ENCODE data around the gene PRKCE.

The PRKCE gene

GRCh38 chr2:45935791-45936622 is 284.5 kb downstream of the PRKCE start:
- peak; percentile 46 for DNase-seq (ENCODE audit: insufficient read length)
- FAIRE-seq, result no peak
- no peak for TF ChIP-seq POLR2AphosphoS5 (IDR thresholded peaks at IDR 0.05; ENCODE audit: low read depth, low read length)
- TF ChIP-seq TAF1 (IDR thresholded peaks at IDR 0.05; ENCODE audit: borderline replicate concordance, low read depth, low read length), result no peak
- TF ChIP-seq POLR2A (IDR thresholded peaks at IDR 0.05; ENCODE audit: low read depth, low read length), result no peak

- no peak for TF ChIP-seq POLR2A (IDR thresholded peaks at IDR 0.05; ENCODE audit: low read depth, low read length)
- no peak for TF ChIP-seq TAF1 (IDR thresholded peaks at IDR 0.05; ENCODE audit: borderline replicate concordance, low read depth, low read length)
- TF ChIP-seq POLR2AphosphoS5 (IDR thresholded peaks at IDR 0.05; ENCODE audit: low read depth, low read length), result no peak
- FAIRE-seq (no peak), DNase-seq (ENCODE audit: insufficient read length) (no peak)
Measured at GRCh38 chr2:45936623-45936979, 285.1 kb downstream of the PRKCE start.

- FAIRE-seq (no peak), DNase-seq (ENCODE audit: insufficient read length) (no peak)
- TF ChIP-seq POLR2A (IDR thresholded peaks at IDR 0.05; ENCODE audit: low read depth, low read length) (no peak), TAF1 (IDR thresholded peaks at IDR 0.05; ENCODE audit: borderline replicate concordance, low read depth, low read length) (no peak), POLR2AphosphoS5 (IDR thresholded peaks at IDR 0.05; ENCODE audit: low read depth, low read length) (no peak)
Measured at GRCh38 chr2:45937990-45938389, 286.5 kb downstream of the PRKCE start.

GRCh38 chr2:45938649-45939511 is 287.4 kb downstream of the PRKCE start:
- no peak for FAIRE-seq
- DNase-seq (ENCODE audit: insufficient read length), result no peak
- TF ChIP-seq POLR2AphosphoS5 (IDR thresholded peaks at IDR 0.05; ENCODE audit: low read depth, low read length), result no peak
- no peak for TF ChIP-seq POLR2A (IDR thresholded peaks at IDR 0.05; ENCODE audit: low read depth, low read length)
- TF ChIP-seq TAF1 (IDR thresholded peaks at IDR 0.05; ENCODE audit: borderline replicate concordance, low read depth, low read length), result no peak

GRCh38 chr2:45941531-45942236 is 290.2 kb downstream of the PRKCE start:
- FAIRE-seq (no peak), DNase-seq (ENCODE audit: insufficient read length) (no peak)
- TF ChIP-seq TAF1 (IDR thresholded peaks at IDR 0.05; ENCODE audit: borderline replicate concordance, low read depth, low read length) (no peak), POLR2A (IDR thresholded peaks at IDR 0.05; ENCODE audit: low read depth, low read length) (no peak), POLR2AphosphoS5 (IDR thresholded peaks at IDR 0.05; ENCODE audit: low read depth, low read length) (no peak)

GRCh38 chr2:45942237-45942738 is 290.8 kb downstream of the PRKCE start:
- TF ChIP-seq POLR2A (IDR thresholded peaks at IDR 0.05; ENCODE audit: low read depth, low read length), result no peak
- TF ChIP-seq POLR2AphosphoS5 (IDR thresholded peaks at IDR 0.05; ENCODE audit: low read depth, low read length), result no peak
- no peak for TF ChIP-seq TAF1 (IDR thresholded peaks at IDR 0.05; ENCODE audit: borderline replicate concordance, low read depth, low read length)
- DNase-seq (ENCODE audit: insufficient read length), result no peak
- no peak for FAIRE-seq

GRCh38 chr2:45943219-45944044 is 292.0 kb downstream of the PRKCE start:
- no peak for DNase-seq (ENCODE audit: insufficient read length)
- FAIRE-seq, result no peak
- no peak for TF ChIP-seq TAF1 (IDR thresholded peaks at IDR 0.05; ENCODE audit: borderline replicate concordance, low read depth, low read length)
- no peak for TF ChIP-seq POLR2A (IDR thresholded peaks at IDR 0.05; ENCODE audit: low read depth, low read length)
- TF ChIP-seq POLR2AphosphoS5 (IDR thresholded peaks at IDR 0.05; ENCODE audit: low read depth, low read length), result no peak

GRCh38 chr2:45944074-45944473 is 292.6 kb downstream of the PRKCE start:
- FAIRE-seq, result no peak
- TF ChIP-seq POLR2AphosphoS5 (IDR thresholded peaks at IDR 0.05; ENCODE audit: low read depth, low read length) (no peak), POLR2A (IDR thresholded peaks at IDR 0.05; ENCODE audit: low read depth, low read length) (no peak), TAF1 (IDR thresholded peaks at IDR 0.05; ENCODE audit: borderline replicate concordance, low read depth, low read length) (no peak)
- no peak for DNase-seq (ENCODE audit: insufficient read length)

- FAIRE-seq, result no peak
- DNase-seq (ENCODE audit: insufficient read length), result no peak
- TF ChIP-seq POLR2AphosphoS5 (IDR thresholded peaks at IDR 0.05; ENCODE audit: low read depth, low read length) (no peak), TAF1 (IDR thresholded peaks at IDR 0.05; ENCODE audit: borderline replicate concordance, low read depth, low read length) (no peak), POLR2A (IDR thresholded peaks at IDR 0.05; ENCODE audit: low read depth, low read length) (no peak)
Measured at GRCh38 chr2:45945302-45945717, 293.8 kb downstream of the PRKCE start.

GRCh38 chr2:45946023-45946422 is 294.5 kb downstream of the PRKCE start:
- TF ChIP-seq POLR2A (IDR thresholded peaks at IDR 0.05; ENCODE audit: low read depth, low read length) (no peak), POLR2AphosphoS5 (IDR thresholded peaks at IDR 0.05; ENCODE audit: low read depth, low read length) (no peak), TAF1 (IDR thresholded peaks at IDR 0.05; ENCODE audit: borderline replicate concordance, low read depth, low read length) (no peak)
- no peak for DNase-seq (ENCODE audit: insufficient read length)
- no peak for FAIRE-seq
